ENCODE results near the gene KLHL11.

Gene KLHL11

GRCh38 chr17:41823141-41823524 is 42.1 kb downstream of the KLHL11 start:
- TF ChIP-seq, protein P1, sequence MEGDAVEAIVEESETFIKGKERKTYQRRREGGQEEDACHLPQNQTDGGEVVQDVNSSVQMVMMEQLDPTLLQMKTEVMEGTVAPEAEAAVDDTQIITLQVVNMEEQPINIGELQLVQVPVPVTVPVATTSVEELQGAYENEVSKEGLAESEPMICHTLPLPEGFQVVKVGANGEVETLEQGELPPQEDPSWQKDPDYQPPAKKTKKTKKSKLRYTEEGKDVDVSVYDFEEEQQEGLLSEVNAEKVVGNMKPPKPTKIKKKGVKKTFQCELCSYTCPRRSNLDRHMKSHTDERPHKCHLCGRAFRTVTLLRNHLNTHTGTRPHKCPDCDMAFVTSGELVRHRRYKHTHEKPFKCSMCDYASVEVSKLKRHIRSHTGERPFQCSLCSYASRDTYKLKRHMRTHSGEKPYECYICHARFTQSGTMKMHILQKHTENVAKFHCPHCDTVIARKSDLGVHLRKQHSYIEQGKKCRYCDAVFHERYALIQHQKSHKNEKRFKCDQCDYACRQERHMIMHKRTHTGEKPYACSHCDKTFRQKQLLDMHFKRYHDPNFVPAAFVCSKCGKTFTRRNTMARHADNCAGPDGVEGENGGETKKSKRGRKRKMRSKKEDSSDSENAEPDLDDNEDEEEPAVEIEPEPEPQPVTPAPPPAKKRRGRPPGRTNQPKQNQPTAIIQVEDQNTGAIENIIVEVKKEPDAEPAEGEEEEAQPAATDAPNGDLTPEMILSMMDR (IDR thresholded peaks at IDR 0.05; ENCODE audit: insufficient read depth, missing control alignments), result no peak
- DNase-seq (ENCODE audit: insufficient read length, low spot score) (no peak), FAIRE-seq (no peak)

DNA sequence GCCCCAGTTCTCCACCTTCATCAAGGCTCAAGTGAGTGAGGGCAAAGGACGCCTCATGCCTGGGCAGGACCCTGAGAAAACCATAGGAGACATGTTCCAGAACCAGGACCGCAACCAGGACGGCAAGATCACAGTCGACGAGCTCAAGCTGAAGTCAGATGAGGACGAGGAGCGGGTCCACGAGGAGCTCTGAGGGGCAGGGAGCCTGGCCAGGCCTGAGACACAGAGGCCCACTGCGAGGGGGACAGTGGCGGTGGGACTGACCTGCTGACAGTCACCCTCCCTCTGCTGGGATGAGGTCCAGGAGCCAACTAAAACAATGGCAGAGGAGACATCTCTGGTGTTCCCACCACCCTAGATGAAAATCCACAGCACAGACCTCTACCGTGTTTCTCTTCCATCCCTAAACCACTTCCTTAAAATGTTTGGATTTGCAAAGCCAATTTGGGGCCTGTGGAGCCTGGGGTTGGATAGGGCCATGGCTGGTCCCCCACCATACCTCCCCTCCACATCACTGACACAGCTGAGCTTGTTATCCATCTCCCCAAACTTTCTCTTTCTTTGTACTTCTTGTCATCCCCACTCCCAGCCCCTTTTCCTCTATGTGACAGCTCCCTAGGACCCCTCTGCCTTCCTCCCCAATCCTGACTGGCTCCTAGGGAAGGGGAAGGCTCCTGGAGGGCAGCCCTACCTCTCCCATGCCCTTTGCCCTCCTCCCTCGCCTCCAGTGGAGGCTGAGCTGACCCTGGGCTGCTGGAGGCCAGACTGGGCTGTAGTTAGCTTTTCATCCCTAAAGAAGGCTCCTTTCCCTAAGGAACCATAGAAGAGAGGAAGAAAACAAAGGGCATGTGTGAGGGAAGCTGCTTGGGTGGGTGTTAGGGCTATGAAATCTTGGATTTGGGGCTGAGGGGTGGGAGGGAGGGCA is 42.7 kb downstream of the KLHL11 start:
- TF ChIP-seq, protein P1 (IDR thresholded peaks at IDR 0.05; ENCODE audit: insufficient read depth, missing control alignments), result no peak
- FAIRE-seq, result no peak
- no peak for DNase-seq (ENCODE audit: insufficient read length, low spot score)

- no peak for FAIRE-seq
- TF ChIP-seq, protein P1 (IDR thresholded peaks at IDR 0.05; ENCODE audit: insufficient read depth, missing control alignments), result no peak
- DNase-seq (ENCODE audit: insufficient read length, low spot score), result no peak
These were observed 43.4 kb downstream of the KLHL11 start for GRCh38 chr17:41821776-41822175.

- FAIRE-seq, result no peak
- TF ChIP-seq, protein P1 (IDR thresholded peaks at IDR 0.05; ENCODE audit: insufficient read depth, missing control alignments), result no peak
- DNase-seq (ENCODE audit: insufficient read length, low spot score), result no peak
These were observed 47.2 kb downstream of the KLHL11 start for GRCh38 chr17:41818024-41818423.

DNA sequence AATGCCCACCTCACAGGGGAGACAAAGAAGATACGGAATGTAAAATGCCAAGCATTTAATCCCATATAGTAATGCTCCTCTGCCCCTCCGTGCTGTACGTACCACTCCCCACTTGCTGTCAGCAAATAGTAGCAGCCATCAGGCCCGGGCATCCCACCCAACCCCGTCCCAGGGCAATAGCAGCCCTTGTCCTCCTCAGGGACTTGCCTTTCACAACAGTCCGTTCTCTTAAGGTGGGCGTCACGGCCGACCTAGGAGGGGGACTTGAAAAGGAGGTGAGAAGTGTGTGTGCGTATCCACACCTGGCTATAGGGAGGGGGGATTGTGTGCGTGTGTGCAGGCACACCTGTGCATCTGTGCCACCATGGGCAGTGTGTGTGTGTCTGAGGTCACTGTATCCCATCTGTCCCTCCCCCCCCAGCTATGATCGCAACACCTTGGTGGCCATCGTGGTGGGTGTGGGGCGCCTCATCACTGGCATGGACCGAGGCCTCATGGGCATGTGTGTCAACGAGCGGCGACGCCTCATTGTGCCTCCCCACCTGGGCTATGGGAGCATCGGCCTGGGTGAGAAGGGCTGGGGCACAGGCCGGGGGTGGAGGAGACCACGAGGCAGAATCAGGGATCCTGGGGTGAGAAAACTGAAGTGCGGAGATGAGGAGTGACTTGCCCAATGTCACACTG is 48.4 kb downstream of the KLHL11 start:
- TF ChIP-seq, protein P1 (IDR thresholded peaks at IDR 0.05; ENCODE audit: insufficient read depth, missing control alignments), result no peak
- no peak for FAIRE-seq
- no peak for DNase-seq (ENCODE audit: insufficient read length, low spot score)

GRCh38 chr17:41814195-41814594 is 51.0 kb downstream of the KLHL11 start:
- FAIRE-seq (no peak), DNase-seq (ENCODE audit: insufficient read length, low spot score) (no peak)
- TF ChIP-seq, protein P1 (IDR thresholded peaks at IDR 0.05; ENCODE audit: insufficient read depth, missing control alignments), result no peak
